Measurements from ENCODE around the gene ERC2.
A peak's percentile ranks its signal among the peaks of the same experiment; 100 is the strongest.

The ERC2 gene

DNA sequence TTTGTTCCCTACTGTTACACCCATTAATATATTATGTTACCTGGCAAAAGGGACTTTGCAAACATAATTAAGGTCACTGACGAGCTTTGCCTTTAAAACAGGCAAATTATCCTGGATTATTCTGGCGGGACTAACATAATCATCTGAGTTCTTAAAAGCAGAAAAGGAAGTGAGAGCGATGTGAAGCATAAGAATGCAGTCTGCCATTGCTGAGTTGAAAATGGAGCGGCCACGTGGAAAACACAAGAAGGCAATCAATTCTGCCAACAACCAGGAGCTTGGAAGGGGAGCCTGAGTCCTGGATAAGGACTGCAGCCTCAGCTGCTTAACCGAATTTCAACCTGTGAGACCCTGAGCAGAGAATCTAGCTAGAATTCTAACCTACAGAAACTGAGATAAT, 653.0 kb downstream of the ERC2 start:
- no peak for DNase-seq (ENCODE audit: low read depth)
- TF ChIP-seq MYC (IDR thresholded peaks at IDR 0.05; ENCODE audit: low read depth, low read length) (no peak), POLR2A (IDR thresholded peaks at IDR 0.05; ENCODE audit: extremely low read depth, insufficient read length) (no peak)
- TF ChIP-seq, protein P1, sequence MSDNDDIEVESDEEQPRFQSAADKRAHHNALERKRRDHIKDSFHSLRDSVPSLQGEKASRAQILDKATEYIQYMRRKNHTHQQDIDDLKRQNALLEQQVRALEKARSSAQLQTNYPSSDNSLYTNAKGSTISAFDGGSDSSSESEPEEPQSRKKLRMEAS (IDR thresholded peaks at IDR 0.05; ENCODE audit: low read depth, low read length), result no peak
- TF ChIP-seq, protein P2, sequence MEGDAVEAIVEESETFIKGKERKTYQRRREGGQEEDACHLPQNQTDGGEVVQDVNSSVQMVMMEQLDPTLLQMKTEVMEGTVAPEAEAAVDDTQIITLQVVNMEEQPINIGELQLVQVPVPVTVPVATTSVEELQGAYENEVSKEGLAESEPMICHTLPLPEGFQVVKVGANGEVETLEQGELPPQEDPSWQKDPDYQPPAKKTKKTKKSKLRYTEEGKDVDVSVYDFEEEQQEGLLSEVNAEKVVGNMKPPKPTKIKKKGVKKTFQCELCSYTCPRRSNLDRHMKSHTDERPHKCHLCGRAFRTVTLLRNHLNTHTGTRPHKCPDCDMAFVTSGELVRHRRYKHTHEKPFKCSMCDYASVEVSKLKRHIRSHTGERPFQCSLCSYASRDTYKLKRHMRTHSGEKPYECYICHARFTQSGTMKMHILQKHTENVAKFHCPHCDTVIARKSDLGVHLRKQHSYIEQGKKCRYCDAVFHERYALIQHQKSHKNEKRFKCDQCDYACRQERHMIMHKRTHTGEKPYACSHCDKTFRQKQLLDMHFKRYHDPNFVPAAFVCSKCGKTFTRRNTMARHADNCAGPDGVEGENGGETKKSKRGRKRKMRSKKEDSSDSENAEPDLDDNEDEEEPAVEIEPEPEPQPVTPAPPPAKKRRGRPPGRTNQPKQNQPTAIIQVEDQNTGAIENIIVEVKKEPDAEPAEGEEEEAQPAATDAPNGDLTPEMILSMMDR (IDR thresholded peaks at IDR 0.05; ENCODE audit: low read depth, low read length), result no peak
- H3K4me3 ChIP-seq (ENCODE audit: low read depth, low read length), result no peak overlapping the region

DNA sequence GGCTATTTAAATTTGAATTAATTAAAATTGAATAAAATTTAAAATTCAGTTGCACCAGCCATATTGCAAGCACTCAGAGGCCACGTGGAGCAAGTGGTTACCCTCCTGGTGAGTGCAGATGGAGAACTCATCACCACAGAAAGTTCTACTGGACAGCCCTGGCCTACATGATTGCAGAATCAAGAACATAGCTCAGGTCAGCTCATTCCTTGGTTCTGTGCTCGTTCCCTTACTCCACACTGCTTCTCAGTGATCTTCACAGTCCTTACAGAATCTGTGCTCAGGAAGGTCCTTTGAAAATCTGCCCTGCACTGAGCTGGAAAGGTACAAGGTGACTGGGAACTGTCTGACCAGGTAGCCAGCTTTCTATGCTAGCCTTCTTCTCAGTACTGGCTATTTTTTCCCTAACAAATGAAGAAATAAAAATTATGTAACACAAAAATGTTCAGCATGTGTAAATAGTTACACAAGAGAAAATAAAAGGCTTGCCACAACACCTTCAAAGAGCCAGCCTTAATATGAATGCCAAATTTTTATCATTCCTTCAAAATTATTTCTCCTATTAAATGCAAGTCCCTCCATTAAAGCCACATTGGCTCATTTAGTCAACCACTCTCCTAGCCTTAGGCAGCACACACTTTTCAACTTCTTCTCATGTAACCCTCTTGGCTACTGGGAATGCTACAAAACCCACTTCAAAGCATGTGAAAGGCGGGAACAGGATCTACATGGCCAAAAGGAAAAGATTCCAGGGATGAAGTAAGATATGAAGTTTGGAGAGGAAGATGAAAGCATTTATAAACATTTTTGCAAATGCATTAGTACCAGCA, 654.8 kb downstream of the ERC2 start:
- H3K4me3 ChIP-seq (ENCODE audit: low read depth, low read length), result no peak overlapping the region
- no peak for DNase-seq (ENCODE audit: low read depth)
- no peak for TF ChIP-seq POLR2A (IDR thresholded peaks at IDR 0.05; ENCODE audit: extremely low read depth, insufficient read length)
- TF ChIP-seq, protein P1 (IDR thresholded peaks at IDR 0.05; ENCODE audit: low read depth, low read length), result no peak
- TF ChIP-seq, protein P2 (IDR thresholded peaks at IDR 0.05; ENCODE audit: low read depth, low read length), result no peak
- no peak for TF ChIP-seq MYC (IDR thresholded peaks at IDR 0.05; ENCODE audit: low read depth, low read length)

DNA sequence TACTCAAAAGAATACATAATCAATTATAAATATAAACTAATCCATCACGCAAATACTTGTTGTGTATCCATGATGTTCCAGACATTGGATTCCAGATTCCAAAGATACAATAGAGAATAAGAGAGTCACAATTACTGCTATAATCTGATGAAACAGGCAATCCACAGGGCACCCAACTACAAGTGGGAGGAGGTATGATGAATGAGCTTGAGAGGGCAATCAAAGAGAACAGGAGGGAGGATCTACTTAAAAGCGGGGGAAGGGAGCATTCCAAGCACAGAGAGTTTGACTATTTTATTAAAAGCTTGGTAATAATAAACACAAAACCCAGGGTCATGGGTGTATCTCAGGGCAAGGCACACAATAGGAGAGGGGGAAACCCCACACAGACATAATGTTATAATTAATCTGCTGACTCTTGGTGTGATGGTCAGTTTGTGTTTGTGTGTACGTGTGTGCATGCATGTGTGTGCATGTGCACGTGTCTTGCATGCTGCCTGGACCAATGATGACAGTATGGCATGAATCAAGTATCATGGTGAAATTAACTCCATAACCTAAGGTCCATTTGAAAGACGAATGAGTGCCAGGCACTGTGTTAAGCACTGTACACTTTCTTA, 655.8 kb downstream of the ERC2 start:
- no peak for TF ChIP-seq MYC (IDR thresholded peaks at IDR 0.05; ENCODE audit: low read depth, low read length)
- TF ChIP-seq, protein P1 (IDR thresholded peaks at IDR 0.05; ENCODE audit: low read depth, low read length), result no peak
- TF ChIP-seq, protein P2 (IDR thresholded peaks at IDR 0.05; ENCODE audit: low read depth, low read length), result no peak
- TF ChIP-seq POLR2A (IDR thresholded peaks at IDR 0.05; ENCODE audit: extremely low read depth, insufficient read length), result no peak

DNA sequence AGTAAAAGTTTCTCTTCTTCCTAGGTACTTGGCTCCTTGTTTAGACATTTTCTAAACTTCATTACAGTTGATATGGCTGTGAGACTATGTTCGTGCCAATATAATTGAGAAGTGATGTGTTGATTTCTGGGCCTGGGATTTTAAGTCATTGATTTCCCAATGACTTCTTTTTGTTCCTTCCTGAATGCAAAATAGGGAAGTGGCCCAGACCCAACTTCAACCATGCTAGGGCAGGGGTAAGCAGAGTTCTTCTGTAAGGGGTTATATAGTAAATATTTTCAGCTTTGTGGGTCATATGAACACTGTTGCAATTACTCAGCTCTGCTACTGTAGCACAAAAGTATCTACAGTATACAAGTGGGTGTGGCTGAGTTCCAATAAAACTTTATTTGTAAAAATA, 661.1 kb downstream of the ERC2 start:
- TF ChIP-seq, protein P2 (IDR thresholded peaks at IDR 0.05; ENCODE audit: low read depth, low read length), result no peak
- TF ChIP-seq, protein P1 (IDR thresholded peaks at IDR 0.05; ENCODE audit: low read depth, low read length), result no peak
- no peak for TF ChIP-seq POLR2A (IDR thresholded peaks at IDR 0.05; ENCODE audit: extremely low read depth, insufficient read length)
- TF ChIP-seq MYC (IDR thresholded peaks at IDR 0.05; ENCODE audit: low read depth, low read length), result no peak
- peak; percentile 29 for DNase-seq (ENCODE audit: low read depth)
- no peak overlapping the region for H3K4me3 ChIP-seq (ENCODE audit: low read depth, low read length)

More for the DNA sequence above, 655.8 kb downstream of the ERC2 start:
- no peak for DNase-seq (ENCODE audit: low read depth)
- H3K4me3 ChIP-seq (ENCODE audit: low read depth, low read length), result no peak overlapping the region

DNA sequence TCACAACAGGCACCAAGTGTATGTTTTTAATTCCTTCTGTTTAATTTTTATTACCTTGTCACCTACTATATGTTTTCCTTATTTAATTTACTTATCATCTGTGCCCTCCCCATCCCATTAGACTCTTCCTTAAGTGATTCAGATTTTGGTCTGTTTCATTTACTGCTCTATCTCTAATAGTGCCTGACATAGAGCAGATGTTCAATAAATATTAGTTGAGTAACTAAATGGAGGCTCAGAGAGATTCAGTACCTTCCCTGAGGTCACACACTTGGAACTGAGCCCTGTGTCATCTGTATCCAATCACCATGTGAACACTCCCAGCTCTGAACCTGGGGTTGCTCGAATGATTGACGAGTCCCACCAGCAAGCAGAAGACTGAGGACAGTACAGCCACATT, 663.1 kb downstream of the ERC2 start:
- no peak overlapping the region for H3K4me3 ChIP-seq (ENCODE audit: low read depth, low read length)
- DNase-seq (ENCODE audit: low read depth), result no peak
- TF ChIP-seq MYC (IDR thresholded peaks at IDR 0.05; ENCODE audit: low read depth, low read length) (no peak), POLR2A (IDR thresholded peaks at IDR 0.05; ENCODE audit: extremely low read depth, insufficient read length) (no peak)

Data from NB4 (cell line).